ENCODE measurements around the gene TASOR2. TPM values are rescaled to one million over a fixed set of nuclear protein-coding genes. Genes with fewer than 3 reads are reported as not detected.

Gene TASOR2
- total and polyA plus RNA-seq, 2 donors (not counting 3 experiments of a cell fraction or from before 2014, with no cell fraction given), result 13.6 to 49.9 TPM

- intact Hi-C loops (cut with micrococcal nuclease), result no loop called here
- H3K9me1 ChIP-seq (replicated peaks; ENCODE audit: control insufficient read depth, extremely low read depth, insufficient read depth, low read length), result no peaks in the 10 kb centered on the region
- CTCF ChIA-PET, result interaction anchor here (1.3 to 1.6 kb wide), 2 partner anchors 127 to 731 kb away, joined by 3 read pairs; no protein-coding TSS in a partner anchor
- no peak overlapping the region for H3K4me2 ChIP-seq (ENCODE audit: insufficient read depth, low read length)
- FAIRE-seq (no peak), DNase-seq (ENCODE audit: low read depth, low spot score) (no peak)
- no peaks in the 10 kb centered on the region for H3K36me3 ChIP-seq (ENCODE audit: control insufficient read depth in 2 of 2, extremely low read depth in 1 of 2, insufficient read depth in 2 of 2, low read length in 2 of 2)
- H3K9me3 ChIP-seq (replicated peaks; ENCODE audit: control insufficient read depth, insufficient read depth, low read length), result no peaks in the 10 kb centered on the region
- no TSS peak for BruUV-seq (replicated peaks)
- POLR2A ChIA-PET, result no interaction called here
- no peak overlapping the region for H3K27ac ChIP-seq (ENCODE audit: insufficient read depth, low read depth, low read length)
- no peak overlapping the region for H2AFZ ChIP-seq (ENCODE audit: low read depth, low read length)
- no peaks in the 10 kb centered on the region for H3K79me2 ChIP-seq (ENCODE audit: control insufficient read depth, insufficient read depth, low read length)
- H3K4me3 ChIP-seq (replicated peaks in 1 of 3; ENCODE audit: insufficient read depth in 1 of 3, low read depth in 1 of 3, low read length in 3 of 3), result no peak overlapping the region
- H3K27me3 ChIP-seq (ENCODE audit: control insufficient read depth in 2 of 2, insufficient read depth in 2 of 2, low read length in 2 of 2), result peaks cover 3 to 8% of the 10 kb centered on the region in 2 experiments
- no peaks in the 10 kb centered on the region for H4K20me1 ChIP-seq (replicated peaks; ENCODE audit: control insufficient read depth, extremely low read depth, insufficient read depth, low read length)
- no peak overlapping the region for H3K9ac ChIP-seq (replicated peaks; ENCODE audit: extremely low read depth, insufficient read depth, low read length)
- dilution Hi-C loops (cut with MboI; ENCODE audit: extremely low pct_ligation_motif_present, low sequenced_read_pairs), result no loop called here
- H3K4me1 ChIP-seq (ENCODE audit: control insufficient read depth, extremely low read depth, insufficient read depth, low read length), result peaks cover under 1% of the 10 kb centered on the region
- no peak for TF ChIP-seq POLR2AphosphoS5 (IDR thresholded peaks at IDR 0.05; ENCODE audit: insufficient read depth, low read depth, low read length)
- no peak for TF ChIP-seq GATA2 (IDR thresholded peaks at IDR 0.05; ENCODE audit: insufficient read depth, insufficient read length, low read depth, low read length)
- TF ChIP-seq FOS (IDR thresholded peaks at IDR 0.05; ENCODE audit: borderline replicate concordance, insufficient read depth, low read length), result no peak
- no peak for TF ChIP-seq MYC (IDR thresholded peaks at IDR 0.05; ENCODE audit: low read depth, low read length)
- no peak for TF ChIP-seq CTCF (IDR thresholded peaks at IDR 0.05; ENCODE audit: extremely low read depth in 1 of 2, insufficient read depth in 1 of 2, low read depth in 1 of 2, low read length in 2 of 2)
- no peak for TF ChIP-seq JUN (IDR thresholded peaks at IDR 0.05; ENCODE audit: borderline replicate concordance, insufficient read depth, insufficient read length, low read depth)
- TF ChIP-seq EZH2 (IDR thresholded peaks at IDR 0.05; ENCODE audit: borderline replicate concordance, low read depth, low read length, severe bottlenecking), result no peak
- TF ChIP-seq, protein P1, sequence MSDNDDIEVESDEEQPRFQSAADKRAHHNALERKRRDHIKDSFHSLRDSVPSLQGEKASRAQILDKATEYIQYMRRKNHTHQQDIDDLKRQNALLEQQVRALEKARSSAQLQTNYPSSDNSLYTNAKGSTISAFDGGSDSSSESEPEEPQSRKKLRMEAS (IDR thresholded peaks at IDR 0.05; ENCODE audit: insufficient read depth, insufficient read length), result no peak
- TF ChIP-seq POLR2A (IDR thresholded peaks at IDR 0.05; ENCODE audit: low read depth, low read length), result no peak
Observed at GRCh38 chr10:5670662-5671375, 13.8 kb upstream of the TASOR2 start.
